Osteoblast (primary cell): Measurements from ENCODE around the gene TOPAZ1. TPM values are rescaled to one million over a fixed set of nuclear protein-coding genes. Genes with fewer than 3 reads are reported as not detected.

Experiments used
- DNase-seq: peaks from one replicate; pipeline ENCODE4 v3.0.0; 2011; ENCODE audit warnings: low spot score, mixed read lengths; ENCODE audit not compliant: insufficient read length; ENCODE audit errors: missing footprints
- H2AFZ ChIP-seq: 2 replicates; pipeline ENCODE4 v1.6.0; 2011; ENCODE audit warnings: mild to moderate bottlenecking, low read length
- H3K27ac ChIP-seq: 2 replicates; pipeline ENCODE4 v1.5.1; 2011; ENCODE audit warnings: mild to moderate bottlenecking, low read depth, low read length, moderate library complexity
- H3K27me3 ChIP-seq: 2 replicates; pipeline ENCODE4 v1.6.0; 2012; ENCODE audit warnings: mild to moderate bottlenecking, control low read depth, inconsistent platforms, low read length, moderate library complexity; ENCODE audit not compliant: insufficient read depth
- H3K36me3 ChIP-seq: 2 replicates; pipeline ENCODE4 v1.5.1; 2011; ENCODE audit warnings: mild to moderate bottlenecking, low read length, control low read depth, moderate library complexity; ENCODE audit not compliant: insufficient read depth
- H3K4me1 ChIP-seq: 2 replicates; pipeline ENCODE4 v1.5.1; 2011; ENCODE audit warnings: mild to moderate bottlenecking, low read length, control low read depth, moderate library complexity; ENCODE audit not compliant: insufficient read depth
- H3K4me2 ChIP-seq: 2 replicates; pipeline ENCODE4 v1.6.0; 2011; ENCODE audit warnings: mild to moderate bottlenecking, low read length; ENCODE audit not compliant: insufficient read depth
- H3K4me3 ChIP-seq: fragments of 200-600 bp; sonication (generic); 3 replicates; pipeline ENCODE4 v1.5.1; 2012; ENCODE audit warnings: mild to moderate bottlenecking, low read length, inconsistent platforms; ENCODE audit not compliant: insufficient read depth
- H3K79me2 ChIP-seq: 2 replicates; pipeline ENCODE4 v1.6.0; 2012; ENCODE audit warnings: mild to moderate bottlenecking, low read length, control low read depth, inconsistent platforms; ENCODE audit not compliant: insufficient read depth
- H3K9me3 ChIP-seq: 2 replicates; pipeline ENCODE4 v1.5.1; 2011; ENCODE audit warnings: low read depth, low read length, control low read depth
- H4K20me1 ChIP-seq: 2 replicates; pipeline ENCODE4 v1.6.0; 2012; ENCODE audit warnings: mild to moderate bottlenecking, low read length, control low read depth; ENCODE audit not compliant: insufficient read depth
- CTCF ChIP-seq: IDR thresholded peaks from 2 replicates; pipeline ENCODE4 v1.5.1; 2011; ENCODE audit warnings: mild to moderate bottlenecking, low read depth, low read length, moderate library complexity; ENCODE audit errors: extremely low read depth
- total RNA-seq: library from RNA; depleted of rRNA; stranded (reverse); fragments of >200 nt; gene quantifications from 2 replicates; pipeline ENCODE4 v1.2.3, GENCODE V29; 2012

The TOPAZ1 gene
- total RNA-seq, 1 donor, result not detected

GRCh38 chr3:44297255-44297654 lies 55.6 kb downstream of the TOPAZ1 start:
- Histone ChIP-seq H3K4me2 (no peak overlapping the region), H4K20me1 (no peaks in the 10 kb centered on the region), H3K27ac (no peak overlapping the region), H3K9me3 (no peaks in the 10 kb centered on the region), H2AFZ (no peak overlapping the region), H3K79me2 (no peaks in the 10 kb centered on the region), H3K27me3 (no peaks in the 10 kb centered on the region), H3K36me3 (no peaks in the 10 kb centered on the region), H3K4me1 (no peaks in the 10 kb centered on the region), H3K4me3 (no peak overlapping the region)
- DNase-seq, result no peak
- no peak for TF ChIP-seq CTCF

DNA sequence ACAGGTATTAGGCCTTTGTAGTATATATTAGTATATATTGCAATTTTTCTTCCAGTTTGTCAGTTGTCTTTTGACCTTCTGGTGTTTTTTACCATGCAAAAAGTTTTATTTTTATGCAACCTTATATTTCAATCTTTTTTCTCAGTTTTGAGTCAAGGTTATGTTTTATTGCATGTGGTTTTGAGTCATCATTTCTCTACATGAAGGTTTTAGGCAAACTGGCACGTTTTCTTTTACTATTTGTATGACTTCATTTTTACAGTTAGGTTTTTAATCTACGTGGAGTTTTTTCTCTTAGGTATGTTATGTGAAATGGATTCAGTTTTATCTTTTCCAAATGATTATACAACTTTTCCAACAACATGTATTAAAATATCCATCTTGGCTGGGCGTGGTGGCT lies 60.1 kb downstream of the TOPAZ1 start:
- Histone ChIP-seq H2AFZ (no peak overlapping the region), H3K79me2 (no peaks in the 10 kb centered on the region), H3K27me3 (no peaks in the 10 kb centered on the region), H3K4me3 (no peak overlapping the region), H4K20me1 (no peaks in the 10 kb centered on the region), H3K36me3 (no peaks in the 10 kb centered on the region), H3K9me3 (no peaks in the 10 kb centered on the region), H3K4me1 (no peaks in the 10 kb centered on the region), H3K4me2 (no peak overlapping the region), H3K27ac (no peak overlapping the region)
- no peak for TF ChIP-seq CTCF
- DNase-seq, result no peak

DNA sequence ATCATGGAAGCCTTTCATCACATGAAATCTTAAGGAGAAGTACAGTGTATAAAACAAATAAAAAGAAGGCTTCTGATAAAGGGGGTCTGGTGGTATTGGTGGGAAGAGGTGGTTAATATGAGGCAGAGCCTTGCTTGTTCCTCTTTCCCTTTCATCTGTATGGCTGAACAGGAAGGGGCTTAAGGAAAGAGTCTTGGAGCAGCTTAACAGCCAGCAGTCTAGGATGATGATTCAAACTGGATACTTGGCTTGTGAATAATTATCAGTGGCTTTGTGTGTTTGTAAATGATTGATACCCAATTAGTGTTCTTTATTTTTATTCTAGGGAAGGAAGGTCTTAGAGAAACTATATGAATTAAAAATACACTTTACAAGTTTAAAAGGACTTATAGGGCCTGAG lies 67.8 kb downstream of the TOPAZ1 start:
- no peaks in the 10 kb centered on the region for H3K27me3 ChIP-seq
- no peak overlapping the region for H3K4me3 ChIP-seq
- DNase-seq, result no peak
- no peak overlapping the region for H2AFZ ChIP-seq
- H3K4me1 ChIP-seq, result no peaks in the 10 kb centered on the region
- H4K20me1 ChIP-seq, result no peaks in the 10 kb centered on the region
- H3K9me3 ChIP-seq, result no peaks in the 10 kb centered on the region
- no peak overlapping the region for H3K27ac ChIP-seq
- TF ChIP-seq CTCF, result no peak
- no peaks in the 10 kb centered on the region for H3K79me2 ChIP-seq
- H3K36me3 ChIP-seq, result no peaks in the 10 kb centered on the region
- H3K4me2 ChIP-seq, result no peak overlapping the region

DNA sequence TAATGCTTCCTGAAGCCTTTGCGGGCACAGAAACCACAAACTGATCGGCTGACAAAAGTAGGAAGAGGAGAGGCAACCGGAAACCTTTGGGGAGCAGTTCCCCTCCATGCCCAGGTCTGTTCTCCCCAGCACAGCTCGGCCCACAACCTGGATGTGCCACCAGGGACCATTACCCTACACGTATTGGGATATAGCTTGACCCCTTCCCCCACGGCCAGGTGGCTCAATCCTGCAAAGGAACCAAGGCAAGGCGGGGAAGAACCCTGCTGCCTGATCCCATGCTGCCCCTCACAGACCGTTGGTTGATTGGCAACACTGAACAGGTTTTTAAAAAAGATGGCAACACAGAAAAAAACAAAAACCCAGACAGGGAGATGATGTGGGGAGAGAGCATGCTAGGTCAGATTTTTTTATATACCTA lies 77.2 kb downstream of the TOPAZ1 start:
- Histone ChIP-seq H3K4me1 (no peaks in the 10 kb centered on the region), H4K20me1 (no peaks in the 10 kb centered on the region), H3K27me3 (no peaks in the 10 kb centered on the region), H2AFZ (no peak overlapping the region), H3K4me3 (no peak overlapping the region), H3K4me2 (no peak overlapping the region), H3K36me3 (no peaks in the 10 kb centered on the region), H3K79me2 (no peaks in the 10 kb centered on the region), H3K9me3 (no peaks in the 10 kb centered on the region), H3K27ac (no peak overlapping the region)
- no peak for DNase-seq
- no peak for TF ChIP-seq CTCF
